ENCODE data around the gene CREB3. TPM values are rescaled to one million over a fixed set of nuclear protein-coding genes. Genes with fewer than 3 reads are reported as not detected.

Gene CREB3
- total RNA-seq, 1 donor from 2014 or later, result 35.1 TPM

DNA sequence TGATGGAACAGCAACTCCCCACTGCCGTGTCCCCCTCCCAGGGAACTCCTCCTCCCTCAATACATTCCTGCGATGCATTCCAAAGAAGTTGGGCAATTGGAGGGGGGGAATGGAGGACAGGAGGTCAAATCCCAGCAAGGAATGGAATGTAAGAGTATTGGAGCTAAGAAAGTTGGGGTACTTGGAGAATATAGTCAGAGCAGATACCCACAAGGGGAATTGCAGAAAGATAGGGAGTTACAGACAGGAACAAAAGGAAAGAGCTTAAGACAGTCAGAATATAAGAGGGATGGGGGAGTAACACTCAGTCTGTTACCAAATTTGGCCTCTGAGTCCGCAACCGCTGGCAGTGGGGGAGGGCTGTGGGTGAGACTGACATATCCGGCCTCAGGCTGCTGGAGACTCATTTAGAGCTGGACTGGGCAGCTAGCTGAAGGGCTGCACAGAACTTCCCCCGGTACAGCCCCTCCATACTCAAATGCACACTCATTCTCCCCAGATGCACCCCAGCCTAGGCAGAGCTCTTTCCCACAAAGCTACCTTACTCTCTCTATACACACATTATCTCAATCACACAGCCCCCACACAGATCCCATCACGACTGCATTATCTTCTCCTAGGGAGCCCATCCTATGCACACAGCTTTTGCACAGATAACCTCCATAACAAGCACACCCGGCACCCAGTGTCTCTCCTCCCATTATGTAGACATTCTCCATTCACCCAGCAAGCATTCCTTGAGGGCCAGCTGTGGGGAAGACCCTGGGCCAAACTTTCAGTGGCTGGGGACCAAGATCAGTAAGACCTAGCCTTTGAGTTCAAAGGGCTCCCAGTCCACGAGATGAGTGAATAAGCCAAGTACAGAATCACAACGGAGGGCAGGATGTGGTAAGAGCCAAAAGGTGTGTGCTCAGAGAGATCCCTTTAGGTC lies 4.2 kb upstream of the CREB3 start:
- peak in 1 of 2 donors; percentile 93 for DNase-seq (ENCODE audit: extremely low spot score in 2 of 2)
- TF ChIP-seq POLR2A (IDR thresholded peaks at IDR 0.05), result peak in 1 of 2 donors; percentile 35
- TF ChIP-seq, protein P1, sequence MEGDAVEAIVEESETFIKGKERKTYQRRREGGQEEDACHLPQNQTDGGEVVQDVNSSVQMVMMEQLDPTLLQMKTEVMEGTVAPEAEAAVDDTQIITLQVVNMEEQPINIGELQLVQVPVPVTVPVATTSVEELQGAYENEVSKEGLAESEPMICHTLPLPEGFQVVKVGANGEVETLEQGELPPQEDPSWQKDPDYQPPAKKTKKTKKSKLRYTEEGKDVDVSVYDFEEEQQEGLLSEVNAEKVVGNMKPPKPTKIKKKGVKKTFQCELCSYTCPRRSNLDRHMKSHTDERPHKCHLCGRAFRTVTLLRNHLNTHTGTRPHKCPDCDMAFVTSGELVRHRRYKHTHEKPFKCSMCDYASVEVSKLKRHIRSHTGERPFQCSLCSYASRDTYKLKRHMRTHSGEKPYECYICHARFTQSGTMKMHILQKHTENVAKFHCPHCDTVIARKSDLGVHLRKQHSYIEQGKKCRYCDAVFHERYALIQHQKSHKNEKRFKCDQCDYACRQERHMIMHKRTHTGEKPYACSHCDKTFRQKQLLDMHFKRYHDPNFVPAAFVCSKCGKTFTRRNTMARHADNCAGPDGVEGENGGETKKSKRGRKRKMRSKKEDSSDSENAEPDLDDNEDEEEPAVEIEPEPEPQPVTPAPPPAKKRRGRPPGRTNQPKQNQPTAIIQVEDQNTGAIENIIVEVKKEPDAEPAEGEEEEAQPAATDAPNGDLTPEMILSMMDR (IDR thresholded peaks at IDR 0.05), result no peak
- peak in 1 of 2 donors; percentile 82 for TF ChIP-seq POLR2AphosphoS5 (IDR thresholded peaks at IDR 0.05; ENCODE audit: insufficient read depth in 1 of 2, low read depth in 1 of 2)
- H3K27ac ChIP-seq, result peak overlapping the region; percentile 89
- no peaks in the 10 kb centered on the region for H3K27me3 ChIP-seq
- intact Hi-C loops (cut with DNase I), result loop anchor here (1.0 to 5.0 kb wide), 3 partner anchors 36 to 82 kb away; partner anchors contain the start of genes CCDC107 and RMRP
- H3K9me3 ChIP-seq, result no peaks in the 10 kb centered on the region
- peak overlapping the region; percentile 84 to 92 for H3K4me3 ChIP-seq
- peaks cover 0 to 26% of the 10 kb centered on the region in 2 donors for H3K36me3 ChIP-seq
- H3K4me1 ChIP-seq, result peaks cover 63% of the 10 kb centered on the region

DNA sequence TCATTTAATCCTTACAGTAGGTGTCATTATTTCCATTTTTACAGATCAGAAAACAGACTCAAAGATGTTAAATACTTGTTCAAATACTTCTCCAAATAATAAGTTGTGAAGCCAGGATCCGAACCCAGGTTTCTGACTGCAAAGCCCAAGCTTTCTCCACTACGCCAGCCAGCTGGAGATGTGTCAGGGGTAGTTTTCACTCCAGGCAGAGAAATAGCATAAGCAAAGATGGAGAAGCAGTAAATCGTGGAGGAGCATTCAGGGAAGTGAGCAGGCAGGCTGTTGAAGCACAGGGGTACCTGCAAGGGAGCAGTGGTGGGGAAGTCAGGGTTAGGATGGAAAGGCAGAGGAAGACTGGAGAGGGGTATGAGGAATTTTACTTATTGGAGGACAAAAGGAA lies 3.4 kb upstream of the CREB3 start:
- Histone ChIP-seq H3K27me3 (no peaks in the 10 kb centered on the region), H3K27ac (peak overlapping the region; percentile 89), H3K36me3 (peaks cover 0 to 18% of the 10 kb centered on the region in 2 donors), H3K9me3 (no peaks in the 10 kb centered on the region), H3K4me3 (peak overlapping the region; percentile 84 to 92), H3K4me1 (peaks cover 71% of the 10 kb centered on the region)
- intact Hi-C loops (cut with DNase I), result loop anchor here (2.0 to 5.0 kb wide), 2 partner anchors 37 to 70 kb away; partner anchors contain the start of genes CCDC107 and RMRP
- DNase-seq (ENCODE audit: extremely low spot score in 2 of 2), result no peak
- TF ChIP-seq POLR2A (IDR thresholded peaks at IDR 0.05), result no peak
- no peak for TF ChIP-seq POLR2AphosphoS5 (IDR thresholded peaks at IDR 0.05; ENCODE audit: insufficient read depth in 1 of 2, low read depth in 1 of 2)
- TF ChIP-seq, protein P1 (IDR thresholded peaks at IDR 0.05), result no peak

DNA sequence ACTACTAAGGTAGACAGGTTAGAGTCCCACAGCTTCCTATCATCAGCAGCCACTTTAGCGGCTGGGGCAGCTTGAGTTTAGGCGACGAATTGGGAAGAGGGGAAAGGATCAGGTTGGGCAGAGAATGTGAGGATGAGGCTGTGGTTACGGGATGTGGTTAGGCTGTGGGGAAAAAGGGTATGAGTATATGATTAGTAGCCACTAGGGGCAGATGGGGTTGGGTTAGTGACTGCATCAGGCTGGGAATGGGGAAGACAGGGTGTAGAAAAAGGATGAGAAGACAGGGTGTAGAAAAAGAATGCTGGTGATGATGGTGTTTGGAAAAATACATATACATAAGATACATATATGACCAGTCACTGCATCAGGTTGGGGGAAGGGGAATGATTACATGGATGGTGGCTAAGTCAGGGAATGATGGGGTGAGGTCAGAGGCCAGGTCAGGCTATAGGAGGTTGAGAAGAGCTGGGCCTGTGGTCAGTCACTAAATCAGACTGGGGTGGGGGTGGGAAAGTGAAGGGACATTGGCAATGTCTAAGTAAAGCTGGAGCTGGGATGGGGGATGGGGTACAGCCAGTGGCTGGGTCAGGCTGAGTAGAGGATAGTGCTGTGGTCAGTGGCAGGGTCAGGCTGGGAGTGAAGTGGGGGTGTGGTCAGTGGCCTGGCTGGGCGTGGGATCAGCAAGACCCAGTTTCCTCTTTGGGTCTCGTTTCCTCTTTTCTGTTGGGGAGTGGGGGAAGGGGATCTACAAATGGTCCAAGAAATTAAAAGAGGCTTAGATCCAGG lies 2.6 kb upstream of the CREB3 start:
- no peaks in the 10 kb centered on the region for H3K27me3 ChIP-seq
- no peak for DNase-seq (ENCODE audit: extremely low spot score in 2 of 2)
- intact Hi-C loops (cut with DNase I), result loop anchor here (2.0 to 5.0 kb wide), 3 partner anchors 38 to 123 kb away; partner anchors contain the start of genes CCDC107, RMRP and TESK1
- peak overlapping the region; percentile 84 to 92 for H3K4me3 ChIP-seq
- TF ChIP-seq POLR2AphosphoS5 (IDR thresholded peaks at IDR 0.05; ENCODE audit: insufficient read depth in 1 of 2, low read depth in 1 of 2) (no peak), POLR2A (IDR thresholded peaks at IDR 0.05) (no peak)
- TF ChIP-seq, protein P1 (IDR thresholded peaks at IDR 0.05), result peak in 1 of 3 experiments; percentile 40
- peak overlapping the region; percentile 89 for H3K27ac ChIP-seq
- peaks cover 0 to 10% of the 10 kb centered on the region in 2 donors for H3K36me3 ChIP-seq
- H3K9me3 ChIP-seq, result no peaks in the 10 kb centered on the region
- peaks cover 71% of the 10 kb centered on the region for H3K4me1 ChIP-seq

DNA sequence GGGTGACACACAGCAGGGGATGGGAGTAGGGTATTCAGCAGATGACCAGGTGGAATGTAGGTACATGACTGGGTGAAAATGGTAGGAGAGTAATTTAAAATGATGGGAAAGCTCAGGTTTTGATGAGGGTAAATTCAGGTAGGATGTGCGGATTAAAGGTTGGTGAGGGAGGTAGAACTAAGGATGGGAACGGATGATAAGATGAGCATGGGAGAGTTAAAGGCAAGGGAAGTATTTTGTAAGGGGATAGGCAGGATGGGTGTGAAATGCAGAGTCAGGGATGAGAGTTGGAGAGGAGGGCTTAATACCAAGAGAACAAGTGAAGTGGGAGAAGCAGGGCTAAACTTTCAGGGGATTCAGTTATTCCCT lies 2.0 kb upstream of the CREB3 start:
- Histone ChIP-seq H3K9me3 (no peaks in the 10 kb centered on the region), H3K36me3 (peaks cover 0 to 8% of the 10 kb centered on the region in 2 donors), H3K4me1 (peaks cover 71% of the 10 kb centered on the region), H3K27me3 (no peaks in the 10 kb centered on the region), H3K27ac (peak overlapping the region; percentile 89), H3K4me3 (peak overlapping the region; percentile 84 to 92)
- DNase-seq (ENCODE audit: extremely low spot score in 2 of 2), result no peak
- intact Hi-C loops (cut with DNase I), result loop anchor here (5.0 kb wide), 1 partner anchor 123 kb away; the partner anchor contains the start of gene TESK1
- TF ChIP-seq, protein P1 (IDR thresholded peaks at IDR 0.05), result no peak
- no peak for TF ChIP-seq POLR2A (IDR thresholded peaks at IDR 0.05)
- TF ChIP-seq POLR2AphosphoS5 (IDR thresholded peaks at IDR 0.05; ENCODE audit: insufficient read depth in 1 of 2, low read depth in 1 of 2), result no peak

All from vagina (tissue), 2 donors.